OCI-LY3 (cell line): ENCODE data around the gene GNG12.

ENCODE experiments used
- CTCF ChIP-seq: fragments of 200-600, 300-600 bp; sonication (generic); IDR thresholded peaks from 2 replicates; pipeline ENCODE4 v1.5.1; 2014; ENCODE audit warnings: antibody characterized with exemption, low read length, low read depth
- EZH2phosphoT487 ChIP-seq: fragments of 200-600 bp; shearing (Covaris generic); IDR thresholded peaks from 2 replicates; pipeline ENCODE4 v1.6.1; 2018; ENCODE audit warnings: antibody characterized with exemption, mixed run types, low read depth

GRCh38 chr1:67834246-67834877 is 1.1 kb upstream of the GNG12 start:
- TF ChIP-seq CTCF (no peak), EZH2phosphoT487 (no peak)
